ENCODE results near the gene SRXN1. TPM values are rescaled to one million over a fixed set of nuclear protein-coding genes. Genes with fewer than 3 reads are reported as not detected.

The SRXN1 gene
- total and polyA plus RNA-seq, 9 of the 15 experiments (the other 6 are each of a cell fraction or from before 2014, with no cell fraction given) = 6.8 to 36.4 (median 21.6) TPM

- TF ChIP-seq CREB3 (tag; conservative IDR thresholded peaks at IDR 0.05; ENCODE audit: low read depth) (no peak; the same call in 1 of the 2 replicates), ZZZ3 (IDR thresholded peaks at IDR 0.05) (no peak), MXI1 (IDR thresholded peaks at IDR 0.05; ENCODE audit: low read depth, low read length) (no peak), ZNF740 (CRISPR knock-in tag; IDR thresholded peaks at IDR 0.05) (peak; percentile 61; the same call in 1 of the 2 replicates), ZNF740 (tag; IDR thresholded peaks at IDR 0.05) (no peak), TARDBP (IDR thresholded peaks at IDR 0.05) (no peak), YY1 (IDR thresholded peaks at IDR 0.05; ENCODE audit: borderline replicate concordance in 1 of 3, control insufficient read depth in 1 of 3, extremely low read depth in 1 of 3, insufficient read depth in 3 of 3, insufficient read length in 1 of 3, insufficient replicate concordance in 2 of 3, low read depth in 1 of 3, low read length in 2 of 3) (no peak), ZBTB12 (CRISPR knock-in tag; IDR thresholded peaks at IDR 0.05) (no peak), ZNF609 (CRISPR knock-in tag; IDR thresholded peaks at IDR 0.05; ENCODE audit: borderline replicate concordance) (no peak), HNRNPLL (IDR thresholded peaks at IDR 0.05; ENCODE audit: low read depth, low read length, poor library complexity, severe bottlenecking) (no peak), PPARD (CRISPR knock-in tag; IDR thresholded peaks at IDR 0.05) (no peak), PRPF4 (IDR thresholded peaks at IDR 0.05; ENCODE audit: insufficient read depth, low read depth, low read length, poor library complexity, severe bottlenecking) (no peak)
- TF ChIP-seq, protein P1, sequence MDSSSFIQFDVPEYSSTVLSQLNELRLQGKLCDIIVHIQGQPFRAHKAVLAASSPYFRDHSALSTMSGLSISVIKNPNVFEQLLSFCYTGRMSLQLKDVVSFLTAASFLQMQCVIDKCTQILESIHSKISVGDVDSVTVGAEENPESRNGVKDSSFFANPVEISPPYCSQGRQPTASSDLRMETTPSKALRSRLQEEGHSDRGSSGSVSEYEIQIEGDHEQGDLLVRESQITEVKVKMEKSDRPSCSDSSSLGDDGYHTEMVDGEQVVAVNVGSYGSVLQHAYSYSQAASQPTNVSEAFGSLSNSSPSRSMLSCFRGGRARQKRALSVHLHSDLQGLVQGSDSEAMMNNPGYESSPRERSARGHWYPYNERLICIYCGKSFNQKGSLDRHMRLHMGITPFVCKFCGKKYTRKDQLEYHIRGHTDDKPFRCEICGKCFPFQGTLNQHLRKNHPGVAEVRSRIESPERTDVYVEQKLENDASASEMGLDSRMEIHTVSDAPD (CRISPR knock-in tag; IDR thresholded peaks at IDR 0.05) = no peak
- TF ChIP-seq, protein P2, sequence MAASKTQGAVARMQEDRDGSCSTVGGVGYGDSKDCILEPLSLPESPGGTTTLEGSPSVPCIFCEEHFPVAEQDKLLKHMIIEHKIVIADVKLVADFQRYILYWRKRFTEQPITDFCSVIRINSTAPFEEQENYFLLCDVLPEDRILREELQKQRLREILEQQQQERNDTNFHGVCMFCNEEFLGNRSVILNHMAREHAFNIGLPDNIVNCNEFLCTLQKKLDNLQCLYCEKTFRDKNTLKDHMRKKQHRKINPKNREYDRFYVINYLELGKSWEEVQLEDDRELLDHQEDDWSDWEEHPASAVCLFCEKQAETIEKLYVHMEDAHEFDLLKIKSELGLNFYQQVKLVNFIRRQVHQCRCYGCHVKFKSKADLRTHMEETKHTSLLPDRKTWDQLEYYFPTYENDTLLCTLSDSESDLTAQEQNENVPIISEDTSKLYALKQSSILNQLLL (CRISPR knock-in tag; IDR thresholded peaks at IDR 0.05; ENCODE audit: borderline replicate concordance) = no peak
Observed at GRCh38 chr20:653590-654416, 803 bp upstream of the SRXN1 start (continued).

Data from K562 (cell line).